H54 (cell line): ENCODE data around the gene NSFL1C.

Experiments
- DNase-seq: peaks from one replicate; pipeline ENCODE4 v3.0.0; 2011; ENCODE audit warnings: low spot score, mixed read lengths; ENCODE audit not compliant: insufficient read length
- FAIRE-seq: peaks from 3 replicates; lab custom pipeline; 2011; peaks lifted over from hg19 to GRCh38; lab: Jason Lieb, UNC
- POLR2A ChIP-seq: IDR thresholded peaks from 2 replicates; pipeline ENCODE4 v1.6.1; 2011; ENCODE audit warnings: low read depth, mild to moderate bottlenecking, low read length

Gene NSFL1C

GRCh38 chr20:1457992-1458391 lies 8.7 kb downstream of the NSFL1C start:
- no peak for DNase-seq
- TF ChIP-seq POLR2A = no peak
- FAIRE-seq = no peak

- no peak for TF ChIP-seq POLR2A
- FAIRE-seq (no peak), DNase-seq (no peak)
These were observed 10.3 kb downstream of the NSFL1C start for GRCh38 chr20:1456300-1456699.

- no peak for FAIRE-seq
- no peak for DNase-seq
- TF ChIP-seq POLR2A = no peak
These were observed 15.6 kb downstream of the NSFL1C start for GRCh38 chr20:1450926-1451491.

- TF ChIP-seq POLR2A = no peak
- DNase-seq (no peak), FAIRE-seq (no peak)
These were observed 17.3 kb downstream of the NSFL1C start for GRCh38 chr20:1449370-1449769.

- TF ChIP-seq POLR2A = no peak
- FAIRE-seq (no peak), DNase-seq (no peak)
These were observed 18.5 kb downstream of the NSFL1C start for GRCh38 chr20:1448081-1448620.

GRCh38 chr20:1446536-1446935 lies 20.1 kb downstream of the NSFL1C start:
- DNase-seq (no peak), FAIRE-seq (no peak)
- no peak for TF ChIP-seq POLR2A

GRCh38 chr20:1443085-1443484 lies 23.6 kb downstream of the NSFL1C start:
- FAIRE-seq = no peak
- DNase-seq = no peak
- TF ChIP-seq POLR2A = no peak

- no peak for TF ChIP-seq POLR2A
- FAIRE-seq (no peak), DNase-seq (no peak)
These were observed 24.3 kb downstream of the NSFL1C start for GRCh38 chr20:1442304-1442703.

GRCh38 chr20:1441133-1441532 lies 25.5 kb downstream of the NSFL1C start:
- FAIRE-seq (no peak), DNase-seq (no peak)
- no peak for TF ChIP-seq POLR2A

GRCh38 chr20:1440024-1440423 lies 26.6 kb downstream of the NSFL1C start:
- DNase-seq (no peak), FAIRE-seq (no peak)
- TF ChIP-seq POLR2A = no peak

- FAIRE-seq (no peak), DNase-seq (no peak)
- TF ChIP-seq POLR2A = no peak
These were observed 28.3 kb downstream of the NSFL1C start for GRCh38 chr20:1438361-1438760.

- DNase-seq (no peak), FAIRE-seq (no peak)
- no peak for TF ChIP-seq POLR2A
These were observed 29.3 kb downstream of the NSFL1C start for GRCh38 chr20:1437235-1437904.

GRCh38 chr20:1436263-1436662 lies 30.4 kb downstream of the NSFL1C start:
- TF ChIP-seq POLR2A = no peak
- DNase-seq (no peak), FAIRE-seq (no peak)

GRCh38 chr20:1435337-1435699 lies 31.3 kb downstream of the NSFL1C start:
- TF ChIP-seq POLR2A = no peak
- FAIRE-seq = no peak
- DNase-seq = no peak
